GM21723 (cell line): Measurements from ENCODE around the gene PHKG2.

Experiments used
- ATAC-seq: cut with Tn5 transposase; IDR thresholded peaks from one replicate; pipeline ENCODE4 v1.9.1; 2021; ENCODE audit warnings: mild to moderate bottlenecking, moderate library complexity; ENCODE audit not compliant: unreplicated experiment

Gene PHKG2

DNA sequence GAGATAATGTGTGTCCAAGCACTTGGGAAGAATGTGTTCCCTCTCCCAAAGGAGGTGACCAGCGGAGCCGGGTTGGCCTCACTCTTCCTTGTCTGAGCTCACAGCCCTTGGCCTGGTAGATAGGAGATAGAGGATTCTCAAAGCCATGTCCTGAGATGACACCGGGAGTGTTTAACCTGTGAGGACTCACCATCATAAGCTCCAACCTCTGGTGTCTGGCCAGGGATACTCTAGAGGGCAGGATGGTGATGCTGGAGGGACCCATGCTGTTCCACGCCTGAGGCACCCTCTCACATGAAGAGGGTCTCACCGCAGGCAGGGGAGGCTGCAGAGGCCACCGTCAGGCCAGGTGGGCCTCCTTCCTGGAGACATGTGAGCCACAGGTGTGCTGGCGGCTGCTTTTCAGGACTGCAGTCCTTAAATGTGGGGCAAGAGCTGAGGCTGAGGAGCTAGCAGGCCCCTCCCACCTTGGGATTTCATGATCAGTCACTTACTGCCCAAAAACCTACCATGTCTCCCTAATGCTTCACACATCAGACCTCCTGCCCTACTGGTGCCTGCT, 45.4 kb downstream of the PHKG2 start:
- no peak for ATAC-seq

DNA sequence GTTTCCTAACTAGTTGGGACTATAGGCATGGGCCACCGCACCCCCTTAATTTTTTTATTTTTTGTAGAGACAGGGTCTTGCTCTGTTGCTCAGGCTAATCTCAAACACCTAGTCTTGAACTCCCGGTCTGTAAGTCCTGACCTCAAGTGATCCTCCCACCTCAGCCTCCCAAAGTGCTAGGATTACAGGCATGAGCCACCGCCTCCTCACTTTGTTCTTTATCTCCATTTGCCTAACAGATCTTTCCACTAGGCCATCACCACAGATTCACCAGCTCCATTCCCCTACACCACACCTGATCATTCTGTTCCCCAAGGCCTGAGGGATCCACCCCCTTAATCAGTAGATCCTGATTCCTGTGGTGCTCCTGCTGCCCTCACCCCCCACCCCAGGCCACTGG, 46.4 kb downstream of the PHKG2 start:
- no peak for ATAC-seq

GRCh38 chr16:30797670-30798309, 49.6 kb downstream of the PHKG2 start:
- ATAC-seq: no peak
